Endometrium (tissue), 2 donors: ENCODE measurements around the gene CENATAC.
"Not testable (repeated sequence)": the region's sequence is repeated elsewhere in the genome, so short reads cannot be mapped to it uniquely, and the experiment has no call there.

ENCODE experiments used
- FAIRE-seq: peaks from 2 replicates; lab custom pipeline; 2012; peaks lifted over from hg19 to GRCh38; lab: Jason Lieb, UNC
- donor health status: control.
- donor health status: control.

Gene CENATAC, protein sequence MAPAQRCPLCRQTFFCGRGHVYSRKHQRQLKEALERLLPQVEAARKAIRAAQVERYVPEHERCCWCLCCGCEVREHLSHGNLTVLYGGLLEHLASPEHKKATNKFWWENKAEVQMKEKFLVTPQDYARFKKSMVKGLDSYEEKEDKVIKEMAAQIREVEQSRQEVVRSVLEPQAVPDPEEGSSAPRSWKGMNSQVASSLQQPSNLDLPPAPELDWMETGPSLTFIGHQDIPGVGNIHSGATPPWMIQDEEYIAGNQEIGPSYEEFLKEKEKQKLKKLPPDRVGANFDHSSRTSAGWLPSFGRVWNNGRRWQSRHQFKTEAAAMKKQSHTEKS

DNA sequence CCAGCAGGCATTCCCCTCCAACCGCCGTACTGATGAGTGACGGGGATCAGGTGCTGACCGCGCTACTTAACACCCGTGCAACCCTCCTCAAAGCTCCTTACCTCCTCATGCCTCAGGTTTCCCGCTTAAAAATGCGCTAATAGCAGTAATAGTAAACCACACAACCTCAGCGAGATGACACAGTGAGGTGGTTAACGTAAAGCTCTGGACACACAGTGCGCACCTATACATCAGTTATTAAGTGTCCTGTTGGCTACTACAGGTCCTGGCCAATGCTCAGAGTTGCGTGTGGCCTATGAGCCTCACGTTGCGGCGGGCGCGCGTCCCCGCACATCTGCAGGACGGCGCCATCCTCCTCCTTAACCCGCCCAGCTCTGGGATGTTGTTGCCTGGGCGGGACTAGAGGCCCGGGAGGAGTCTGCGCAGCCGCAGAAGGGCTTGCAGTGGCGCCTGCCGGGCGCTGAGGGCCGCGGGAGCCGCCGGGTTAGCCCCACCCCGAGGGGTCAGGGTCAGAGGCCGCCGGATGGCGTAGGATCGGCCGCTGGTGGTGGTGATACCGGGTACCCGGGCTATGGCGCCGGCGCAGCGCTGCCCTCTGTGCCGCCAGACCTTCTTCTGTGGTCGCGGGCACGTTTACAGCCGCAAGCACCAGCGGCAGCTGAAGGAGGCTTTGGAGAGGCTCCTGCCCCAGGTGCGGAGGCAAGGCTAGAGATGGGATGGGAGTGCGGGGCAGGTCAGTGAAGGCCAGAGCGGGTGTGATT is at the start of gene CENATAC:
TSS of gene CENATAC (plus strand) at position 512 of the 761 bp plus-strand sequence. CDS start at position 572, 60 bp downstream.
- FAIRE-seq, result no peak

DNA sequence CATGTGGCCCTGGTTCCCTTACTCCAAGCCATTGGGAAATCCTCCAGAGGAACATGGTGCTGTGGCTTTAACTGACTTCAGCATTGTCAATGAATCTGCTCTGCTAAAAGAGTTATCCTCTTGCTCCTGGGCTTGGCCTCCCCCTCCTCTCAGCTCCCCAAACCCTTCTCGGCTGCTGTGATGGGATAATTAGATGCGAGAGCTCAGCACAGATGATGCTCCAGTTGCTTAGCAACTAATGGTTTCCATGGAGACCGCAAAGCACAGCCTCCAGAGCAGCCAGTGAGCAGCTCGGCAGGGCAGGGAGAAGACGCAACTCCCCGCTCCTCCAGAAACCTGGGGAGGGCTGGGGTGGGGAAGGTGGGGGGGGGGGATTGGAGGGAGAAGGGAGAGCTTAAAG is 44.7 kb upstream of the CENATAC start:
- no peak for FAIRE-seq

DNA sequence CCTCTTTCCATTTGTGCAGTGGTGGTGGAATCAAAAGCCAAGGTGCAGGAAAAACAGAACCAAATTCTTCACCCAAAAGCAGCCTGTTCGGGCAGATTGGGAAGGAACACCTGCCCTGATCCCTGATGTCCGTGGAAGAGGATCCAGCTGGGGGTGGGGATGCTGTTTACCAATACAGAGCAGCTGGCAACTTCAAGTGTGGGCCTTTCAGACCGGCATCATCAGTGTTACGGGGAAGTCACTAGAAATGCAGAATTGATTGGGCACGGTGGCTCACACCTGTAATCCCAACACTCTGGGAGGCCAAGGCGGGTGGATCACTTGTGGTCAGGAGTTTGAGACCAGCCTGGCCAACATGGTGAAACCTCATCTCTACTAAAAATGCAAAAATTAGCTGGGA is 44.0 kb upstream of the CENATAC start:
- FAIRE-seq, result not testable (repeated sequence)

DNA sequence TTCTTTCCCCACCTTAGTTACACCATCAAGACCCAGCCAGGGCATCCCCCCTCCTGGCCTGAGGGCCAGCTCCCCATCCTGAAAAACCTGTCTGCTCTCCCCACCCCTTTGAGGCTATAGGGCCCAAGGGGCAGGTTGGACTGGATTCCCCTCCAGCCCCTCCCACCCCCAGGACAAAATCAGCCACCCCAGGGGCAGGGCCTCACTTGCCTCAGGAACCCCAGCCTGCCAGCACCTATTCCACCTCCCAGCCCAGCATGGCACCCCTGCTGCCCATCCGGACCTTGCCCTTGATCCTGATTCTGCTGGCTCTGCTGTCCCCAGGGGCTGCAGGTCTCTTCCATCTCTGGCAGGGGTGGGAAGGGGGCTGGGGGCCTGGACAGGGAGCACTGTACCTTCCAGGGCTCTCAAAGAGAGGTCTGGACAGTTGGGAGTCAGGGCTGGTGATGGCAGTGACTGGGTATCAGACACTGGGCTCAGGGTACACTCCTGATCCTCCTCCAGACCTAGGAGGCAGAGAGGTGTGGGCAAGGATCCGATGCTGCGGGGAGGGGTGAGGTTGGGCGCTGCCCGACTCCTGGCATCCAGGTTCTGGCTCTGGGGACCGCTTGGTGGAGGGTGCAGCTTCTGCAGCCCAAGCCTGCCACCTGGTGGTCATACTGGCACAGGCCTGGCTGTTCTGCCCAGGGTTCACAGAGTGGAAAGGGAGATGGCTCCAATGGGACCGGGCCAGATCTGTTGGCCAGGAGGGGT is 41.7 kb upstream of the CENATAC start, which contains the start of gene UPK2:
TSS of gene UPK2 (plus strand) at position 205 of the 753 bp plus-strand sequence. CDS start at position 258, 53 bp downstream.
- no peak for FAIRE-seq

DNA sequence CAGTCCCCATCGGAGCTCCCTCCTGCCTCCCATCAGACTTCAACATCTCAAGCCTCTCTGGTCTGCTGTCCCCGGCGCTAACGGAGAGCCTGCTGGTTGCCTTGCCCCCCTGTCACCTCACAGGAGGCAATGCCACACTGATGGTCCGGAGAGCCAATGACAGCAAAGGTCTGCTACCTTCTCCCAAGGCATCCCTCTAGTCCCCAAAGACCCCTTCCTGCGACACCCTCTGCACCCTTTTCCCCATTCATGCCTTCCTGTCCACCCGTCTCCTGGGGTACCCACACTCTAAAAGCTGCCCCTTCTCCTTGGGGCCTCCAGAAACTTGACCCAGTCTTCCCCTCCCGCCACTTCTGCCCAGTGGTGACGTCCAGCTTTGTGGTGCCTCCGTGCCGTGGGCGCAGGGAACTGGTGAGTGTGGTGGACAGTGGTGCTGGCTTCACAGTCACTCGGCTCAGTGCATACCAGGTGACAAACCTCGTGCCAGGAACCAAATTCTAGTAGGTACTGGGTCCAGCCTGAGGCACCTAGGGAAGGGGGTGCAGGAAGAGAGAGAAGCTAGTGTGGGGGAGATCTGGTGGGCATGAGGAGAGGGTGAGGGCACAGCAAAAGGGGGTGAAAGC is 41.0 kb upstream of the CENATAC start:
- FAIRE-seq, result no peak

DNA sequence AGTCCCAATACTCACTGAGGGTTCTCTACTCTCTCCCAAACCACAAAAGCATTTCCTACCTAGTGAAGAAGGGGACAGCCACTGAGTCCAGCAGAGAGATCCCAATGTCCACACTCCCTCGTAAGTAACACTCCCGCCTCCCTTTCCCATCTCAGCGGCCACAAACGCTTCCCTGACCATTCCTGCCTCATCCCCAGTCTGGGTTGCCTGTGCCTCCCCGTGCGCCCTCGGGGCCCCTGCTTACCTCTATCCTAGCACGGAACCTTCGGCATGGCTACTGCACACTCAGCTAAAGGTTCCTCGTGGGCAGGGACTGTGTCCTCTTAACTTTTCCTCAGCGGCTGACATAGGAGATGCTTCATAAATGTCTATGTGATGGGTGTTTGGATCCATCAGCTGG is 40.4 kb upstream of the CENATAC start:
- no peak for FAIRE-seq

DNA sequence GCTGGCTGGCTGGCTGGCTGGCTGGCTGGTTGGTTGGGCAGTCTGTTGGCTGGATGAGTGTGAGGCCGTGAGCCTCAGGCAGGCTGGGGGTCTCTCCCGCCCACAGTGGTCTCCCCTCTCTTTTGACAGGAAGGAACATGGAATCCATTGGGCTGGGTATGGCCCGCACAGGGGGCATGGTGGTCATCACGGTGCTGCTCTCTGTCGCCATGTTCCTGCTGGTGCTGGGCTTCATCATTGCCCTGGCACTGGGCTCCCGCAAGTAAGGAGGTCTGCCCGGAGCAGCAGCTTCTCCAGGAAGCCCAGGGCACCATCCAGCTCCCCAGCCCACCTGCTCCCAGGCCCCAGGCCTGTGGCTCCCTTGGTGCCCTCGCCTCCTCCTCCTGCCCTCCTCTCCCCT is 40.0 kb upstream of the CENATAC start:
- FAIRE-seq, result no peak

DNA sequence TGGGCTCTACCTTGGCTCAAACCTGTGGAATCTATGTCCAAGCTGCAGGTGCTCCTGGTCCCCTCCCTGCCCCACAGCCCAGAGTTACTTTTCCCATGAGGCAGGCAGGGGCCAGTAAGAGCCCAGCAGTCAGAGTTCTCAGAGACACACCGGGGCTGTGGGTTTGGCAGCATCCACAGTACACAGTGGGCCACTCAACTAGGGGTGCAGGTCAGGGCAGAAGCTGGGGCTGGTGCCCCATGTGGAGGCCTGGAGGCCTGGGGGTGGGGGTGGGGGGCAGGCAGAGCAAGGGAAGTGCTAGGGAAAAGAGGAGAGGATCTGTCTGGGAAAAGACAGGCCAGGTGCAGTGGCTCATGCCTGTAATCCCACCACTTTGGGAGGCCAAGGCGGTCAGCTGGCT is 39.4 kb upstream of the CENATAC start:
- no peak for FAIRE-seq

DNA sequence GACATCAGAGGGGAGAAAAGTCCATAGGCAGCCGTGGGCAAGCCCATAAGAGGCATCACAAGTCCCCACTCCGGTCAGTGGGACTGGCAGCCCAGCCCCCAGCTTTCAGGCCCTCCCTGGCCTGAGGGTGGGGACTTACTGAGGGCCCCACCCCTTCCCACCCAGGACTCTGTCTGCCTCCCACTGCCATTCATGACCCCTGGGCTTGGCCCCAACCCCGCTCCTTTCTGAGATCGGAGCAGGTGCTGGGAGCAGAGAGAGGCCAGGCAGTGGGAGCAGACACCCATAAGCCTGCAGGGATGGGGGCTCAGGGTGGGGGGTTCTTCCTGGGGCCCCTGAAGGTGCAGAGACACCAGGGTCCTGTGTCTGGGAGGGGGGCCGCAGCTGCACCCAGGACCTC is 36.7 kb upstream of the CENATAC start:
- no peak for FAIRE-seq

DNA sequence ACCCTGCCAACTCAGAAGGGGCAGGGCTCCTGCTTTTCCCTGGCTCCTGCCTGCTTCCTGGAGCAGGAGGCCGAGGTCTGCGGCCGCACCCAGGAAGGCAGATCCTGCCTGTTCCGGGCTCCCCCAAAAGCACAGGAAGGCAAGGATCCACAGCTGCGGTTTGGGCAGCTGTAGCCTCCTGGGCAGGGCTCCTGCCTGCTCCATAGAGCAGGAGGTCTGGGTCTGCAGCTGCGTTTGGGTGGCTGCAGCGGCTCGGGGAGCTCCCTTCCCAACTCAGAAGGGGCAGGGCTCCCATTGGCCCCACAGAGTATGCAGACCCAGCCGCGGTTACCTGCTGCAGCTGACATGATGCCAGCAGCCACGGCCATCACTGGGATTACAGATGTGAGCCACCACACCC is 36.3 kb upstream of the CENATAC start:
- no peak for FAIRE-seq

DNA sequence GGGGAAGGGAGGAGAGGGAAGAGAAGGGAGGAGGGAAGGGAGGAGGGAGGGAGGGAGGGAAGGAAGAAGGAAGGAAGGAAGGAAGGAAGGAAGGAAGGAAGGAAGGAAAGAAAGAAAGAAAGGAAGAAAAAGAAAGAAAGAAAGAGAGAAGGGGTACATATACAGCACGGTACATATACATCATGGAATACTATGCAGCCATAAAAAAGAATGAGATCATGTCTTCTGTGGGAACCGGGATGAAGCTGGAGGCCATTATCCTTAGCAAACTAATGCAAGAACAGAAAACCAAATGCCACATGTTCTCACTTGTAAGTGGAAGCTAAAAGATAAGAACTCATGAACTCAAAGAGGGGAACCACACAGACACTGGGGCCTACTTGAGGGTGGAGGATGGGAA is 28.4 kb upstream of the CENATAC start:
- FAIRE-seq, result not testable (repeated sequence)

DNA sequence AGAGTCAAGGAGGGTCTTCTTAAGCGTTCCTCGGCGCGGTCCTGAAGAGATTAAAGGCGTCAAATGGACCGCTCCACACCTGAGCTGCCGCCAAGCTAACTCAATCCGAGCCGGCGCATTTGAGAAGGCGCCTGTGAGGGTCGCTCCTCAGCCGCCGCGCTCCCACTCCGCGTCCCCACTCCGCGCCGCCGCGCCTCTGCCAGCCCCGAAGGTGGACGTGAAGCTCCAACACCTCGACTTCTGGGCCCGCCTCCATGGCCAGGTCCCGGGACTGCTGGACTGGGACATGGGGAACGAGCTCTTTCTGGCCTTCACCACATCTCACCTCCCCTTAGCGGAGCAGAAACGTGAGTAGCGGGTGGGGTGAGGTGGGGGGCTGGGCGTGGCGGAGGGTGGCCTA is 26.3 kb upstream of the CENATAC start, which contains the start of gene FOXR1:
TSS of gene FOXR1 (plus strand) at position 116 of the 400 bp plus-strand sequence. CDS start at position 287, 171 bp downstream.
- FAIRE-seq, result no peak

DNA sequence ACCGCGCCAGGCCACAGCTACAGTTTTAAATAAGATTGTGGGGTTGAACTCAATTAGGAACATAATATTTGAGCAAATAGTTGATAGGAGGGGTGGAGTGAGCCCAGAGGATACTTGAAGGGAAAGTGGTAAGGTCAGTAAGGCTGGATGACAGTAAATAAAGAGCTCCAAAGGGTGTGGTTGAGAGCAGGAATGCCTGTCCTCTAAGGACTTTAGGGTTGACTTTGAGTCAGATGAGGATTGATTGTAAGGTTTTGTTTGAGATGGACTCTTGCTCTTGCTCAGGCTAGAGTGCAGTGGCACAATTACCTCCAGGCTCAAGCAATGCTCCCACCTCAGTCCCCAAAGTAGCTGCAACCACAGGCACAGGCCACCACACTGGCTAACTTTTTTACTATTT is 24.0 kb upstream of the CENATAC start:
- FAIRE-seq, result no peak

DNA sequence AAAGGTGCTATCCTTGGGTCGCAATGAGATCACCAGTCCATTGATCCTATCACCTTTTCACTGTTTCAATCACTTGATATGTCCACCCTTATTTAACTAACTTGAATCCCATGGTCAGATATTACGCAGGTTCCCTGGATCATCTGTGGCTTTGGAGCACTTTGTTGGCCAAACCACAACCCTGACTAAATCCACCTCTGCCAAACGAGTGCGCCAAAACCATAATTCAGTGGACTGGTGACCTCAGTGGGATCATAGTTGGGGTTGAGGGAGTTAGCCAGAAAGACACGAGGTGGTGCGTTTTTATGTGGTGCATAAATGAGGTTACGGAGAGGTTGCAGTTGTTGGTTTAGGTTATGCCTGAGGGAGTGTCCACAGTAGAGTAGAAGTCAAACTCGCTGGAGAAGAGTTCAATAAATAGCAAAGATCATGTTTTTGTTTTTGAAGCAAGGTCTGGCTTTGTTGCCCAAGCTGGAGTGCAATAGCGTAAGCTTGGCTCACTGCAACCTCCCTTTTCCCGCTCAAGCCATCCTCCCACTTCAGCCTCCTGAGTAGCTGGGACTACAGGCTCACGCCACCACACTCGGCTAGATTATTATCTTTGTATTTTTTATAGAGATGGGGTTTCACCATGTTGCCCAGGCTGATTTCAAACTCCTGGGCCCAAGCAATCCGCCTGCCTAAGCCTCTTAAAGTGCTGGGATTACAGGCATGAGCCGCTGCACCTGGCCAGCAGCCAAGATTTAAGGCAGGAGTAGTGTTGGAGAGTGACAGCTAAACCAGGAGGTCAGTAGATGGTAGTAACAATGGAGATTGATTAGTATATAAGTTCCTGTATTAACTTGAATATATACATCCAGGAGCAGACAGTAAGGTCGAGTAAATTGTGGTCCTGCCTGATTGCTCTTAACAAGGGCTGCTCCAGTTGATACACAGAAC is 21.9 kb upstream of the CENATAC start:
- FAIRE-seq, result no peak

DNA sequence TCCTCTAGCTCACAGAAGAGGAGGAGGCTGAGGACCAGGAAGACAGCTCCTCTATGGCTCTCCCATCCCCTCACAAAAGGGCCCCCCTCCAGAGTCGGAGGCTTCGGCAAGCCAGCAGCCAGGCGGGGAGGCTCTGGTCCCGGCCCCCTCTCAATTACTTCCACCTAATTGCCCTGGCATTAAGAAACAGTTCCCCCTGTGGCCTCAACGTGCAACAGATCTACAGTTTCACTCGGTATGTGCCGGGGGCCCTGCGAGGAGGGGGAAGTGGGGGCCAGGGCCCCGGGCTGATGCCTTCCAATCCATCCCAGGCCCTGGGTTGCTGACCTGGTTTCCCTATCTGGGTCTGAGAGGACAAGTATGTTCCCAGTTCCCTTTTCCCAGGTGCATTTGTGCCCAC is 18.5 kb upstream of the CENATAC start:
- no peak for FAIRE-seq

DNA sequence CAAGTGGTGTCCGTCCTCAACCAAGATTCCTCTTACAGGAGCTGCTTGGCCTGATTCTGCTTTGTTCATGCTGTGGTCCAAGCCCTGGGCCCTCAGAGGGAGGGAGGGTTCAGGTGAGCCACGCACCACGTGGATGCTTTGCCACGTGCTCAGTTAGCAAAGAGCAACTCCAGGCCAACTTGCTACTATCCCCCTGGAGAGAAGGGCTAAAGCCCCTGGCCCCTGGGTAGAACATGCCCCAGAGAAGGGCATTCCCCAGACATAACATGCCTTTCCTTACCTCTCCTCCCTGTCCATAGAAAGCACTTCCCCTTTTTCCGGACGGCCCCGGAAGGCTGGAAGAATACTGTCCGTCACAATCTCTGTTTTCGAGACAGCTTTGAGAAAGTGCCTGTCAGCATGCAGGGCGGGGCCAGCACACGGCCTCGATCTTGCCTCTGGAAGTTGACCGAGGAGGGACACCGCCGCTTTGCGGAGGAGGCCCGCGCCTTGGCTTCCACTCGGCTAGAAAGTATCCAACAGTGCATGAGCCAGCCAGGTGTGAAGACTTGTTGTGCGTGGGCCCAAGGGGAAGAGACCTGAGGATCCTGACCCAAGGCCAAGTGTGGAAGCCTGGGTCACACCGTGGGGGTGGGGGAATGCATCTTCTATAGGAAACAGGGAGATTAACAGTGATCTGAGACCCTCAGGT is 17.6 kb upstream of the CENATAC start:
- no peak for FAIRE-seq

DNA sequence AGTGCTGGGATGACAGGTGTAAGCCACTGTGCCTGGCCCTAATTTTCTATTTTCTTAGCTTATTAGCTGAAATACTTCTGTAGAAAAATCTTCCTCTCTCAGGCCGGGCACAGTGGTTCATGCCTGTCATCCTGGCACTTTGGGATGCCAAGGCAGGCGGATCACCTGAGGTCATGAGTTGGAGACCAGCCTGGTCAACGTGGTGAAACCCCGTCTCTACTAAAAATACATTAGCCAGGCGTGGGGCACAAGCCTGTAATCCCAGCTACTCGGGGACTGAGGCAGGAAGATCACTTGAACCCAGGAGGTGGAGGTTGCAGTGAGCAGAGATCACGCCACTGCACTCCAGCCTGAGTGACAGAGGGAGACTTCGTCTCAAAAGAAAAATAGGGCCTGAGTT is 13.6 kb upstream of the CENATAC start:
- not testable (repeated sequence) for FAIRE-seq

DNA sequence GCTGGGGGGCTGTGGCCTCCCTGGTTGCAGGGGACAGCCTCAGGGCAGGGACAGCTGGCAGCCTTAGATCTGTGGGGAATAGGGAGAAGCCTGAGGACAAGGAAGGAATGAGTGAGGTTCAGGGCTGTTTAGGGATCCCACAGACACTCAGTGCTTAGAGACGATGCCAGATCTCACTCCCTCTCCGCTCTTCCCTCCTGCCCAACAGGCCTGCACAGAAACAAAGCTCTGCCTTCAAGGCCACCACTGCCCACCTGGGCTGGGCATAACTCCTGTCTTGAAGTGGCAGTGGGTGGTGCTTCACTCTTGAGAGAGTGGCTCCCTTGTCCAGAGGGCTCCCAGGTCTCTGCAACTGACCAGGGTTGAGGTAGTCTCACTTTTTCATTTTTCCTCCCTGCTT is 13.1 kb upstream of the CENATAC start:
- FAIRE-seq, result no peak

DNA sequence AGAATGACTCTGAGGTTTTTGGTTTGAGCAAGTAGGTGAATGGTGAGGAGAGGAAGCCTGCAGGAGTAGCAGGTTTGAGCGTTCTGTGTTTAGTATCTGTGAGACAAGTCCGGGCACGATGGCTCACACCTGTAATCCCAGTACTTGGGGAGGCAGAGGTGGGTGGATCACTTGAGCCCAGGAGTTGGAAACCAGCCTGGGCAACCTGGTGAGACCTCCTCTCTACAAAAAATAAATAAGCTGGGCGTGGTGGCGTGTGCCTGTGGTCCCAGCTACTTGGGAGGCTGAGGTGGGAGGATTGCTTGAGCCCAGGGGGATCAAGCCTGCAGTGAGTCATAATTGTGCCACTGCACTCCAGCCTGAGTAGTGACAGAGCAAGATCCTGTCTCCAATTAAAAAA is 9.7 kb upstream of the CENATAC start:
- FAIRE-seq, result no peak

DNA sequence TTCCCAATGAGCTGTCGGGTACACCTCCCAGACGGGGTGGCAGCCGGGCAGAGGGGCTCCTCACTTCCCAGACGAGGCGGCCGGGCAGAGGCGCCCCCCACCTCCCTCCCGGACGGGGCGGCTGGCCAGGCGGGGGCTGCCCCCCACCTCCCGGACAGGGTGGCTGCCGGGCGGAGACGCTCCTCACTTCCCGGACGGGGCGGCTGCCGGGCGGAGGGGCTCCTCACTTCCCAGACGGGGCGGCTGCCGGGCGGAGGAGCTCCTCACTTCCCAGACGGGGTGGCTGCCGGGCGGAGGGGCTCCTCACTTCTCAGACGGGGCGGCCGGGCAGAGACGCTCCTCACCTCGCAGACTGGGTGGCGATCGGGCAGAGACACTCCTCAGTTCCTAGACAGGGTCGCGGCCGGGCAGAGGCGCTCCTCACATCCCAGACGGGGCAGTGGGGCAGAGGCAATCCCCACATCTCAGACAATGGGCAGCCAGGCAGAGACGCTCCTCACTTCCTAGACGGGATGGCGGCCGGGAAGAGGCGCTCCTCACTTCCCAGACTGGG is 6.4 kb upstream of the CENATAC start:
- not testable (repeated sequence) for FAIRE-seq
